Neural crest cell (in vitro differentiated cells): ENCODE data around the gene WRNIP1. TPM values are rescaled to one million over a fixed set of nuclear protein-coding genes. Genes with fewer than 3 reads are reported as not detected.

ENCODE experiments used
- DNase-seq: peaks from one replicate; pipeline ENCODE4 v3.0.0; 2021; ENCODE audit warnings: low read depth, mixed read lengths, low spot score
- H3K27ac Mint-ChIP-seq: one replicate; pipeline ENCODE4 v1.8.0; 2021; ENCODE audit warnings: mild to moderate bottlenecking, mixed read lengths; ENCODE audit not compliant: unreplicated experiment
- H3K27me3 Mint-ChIP-seq: 2 replicates; pipeline ENCODE4 v1.8.0; 2021; ENCODE audit warnings: low read depth, mild to moderate bottlenecking, mixed read lengths
- H3K36me3 Mint-ChIP-seq: 2 replicates; pipeline ENCODE4 v1.8.0; 2021; ENCODE audit warnings: low read depth, mild to moderate bottlenecking, mixed read lengths
- H3K4me1 Mint-ChIP-seq: 2 replicates; pipeline ENCODE4 v1.8.0; 2021; ENCODE audit warnings: mixed read lengths
- H3K4me3 Mint-ChIP-seq: one replicate; pipeline ENCODE4 v1.8.0; 2021; ENCODE audit warnings: mild to moderate bottlenecking, mixed read lengths
- H3K9me3 Mint-ChIP-seq: 2 replicates; pipeline ENCODE4 v1.8.0; 2021; ENCODE audit warnings: mixed read lengths
- total RNA-seq: library from RNA; stranded (reverse); gene quantifications from 2 replicates; pipeline ENCODE4 v1.2.1, GENCODE V29; 2021
- TF ChIP-seq, protein P1 (sequence below): fragments of 200-600 bp; sonication (generic); conservative IDR thresholded peaks from 2 replicates; pipeline ENCODE4 v1.5.0; 2021; ENCODE audit warnings: antibody characterized with exemption, mild to moderate bottlenecking

Gene WRNIP1
- total RNA-seq, 1 donor from 2014 or later: 46.2 TPM

DNA sequence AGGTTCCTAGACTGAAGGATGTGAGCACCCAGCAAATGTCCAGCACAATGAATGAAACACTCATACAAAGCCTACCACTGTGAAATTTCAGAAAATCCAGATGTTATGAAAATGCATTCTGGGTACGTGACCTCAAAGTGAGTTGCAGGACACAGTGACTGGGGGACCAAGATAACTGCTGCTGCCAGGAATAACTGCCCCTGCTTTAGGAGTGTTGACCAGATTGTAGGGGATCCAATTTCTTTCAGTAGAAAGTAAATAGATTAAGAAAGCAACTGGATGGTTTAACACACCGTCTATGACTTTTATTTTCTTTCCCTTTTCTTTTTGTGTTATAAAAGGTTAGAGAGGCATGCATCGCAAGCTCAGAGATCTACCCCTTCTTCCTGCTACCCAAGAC is 44.0 kb upstream of the WRNIP1 start:
- Mint-ChIP-seq H3K36me3 (peaks cover 3% of the 10 kb centered on the region), H3K27ac (no peak overlapping the region), H3K9me3 (peaks cover 6% of the 10 kb centered on the region), H3K4me3 (no peak overlapping the region), H3K4me1 (no peaks in the 10 kb centered on the region), H3K27me3 (no peaks in the 10 kb centered on the region)
- DNase-seq: no peak
- TF ChIP-seq, protein P1, sequence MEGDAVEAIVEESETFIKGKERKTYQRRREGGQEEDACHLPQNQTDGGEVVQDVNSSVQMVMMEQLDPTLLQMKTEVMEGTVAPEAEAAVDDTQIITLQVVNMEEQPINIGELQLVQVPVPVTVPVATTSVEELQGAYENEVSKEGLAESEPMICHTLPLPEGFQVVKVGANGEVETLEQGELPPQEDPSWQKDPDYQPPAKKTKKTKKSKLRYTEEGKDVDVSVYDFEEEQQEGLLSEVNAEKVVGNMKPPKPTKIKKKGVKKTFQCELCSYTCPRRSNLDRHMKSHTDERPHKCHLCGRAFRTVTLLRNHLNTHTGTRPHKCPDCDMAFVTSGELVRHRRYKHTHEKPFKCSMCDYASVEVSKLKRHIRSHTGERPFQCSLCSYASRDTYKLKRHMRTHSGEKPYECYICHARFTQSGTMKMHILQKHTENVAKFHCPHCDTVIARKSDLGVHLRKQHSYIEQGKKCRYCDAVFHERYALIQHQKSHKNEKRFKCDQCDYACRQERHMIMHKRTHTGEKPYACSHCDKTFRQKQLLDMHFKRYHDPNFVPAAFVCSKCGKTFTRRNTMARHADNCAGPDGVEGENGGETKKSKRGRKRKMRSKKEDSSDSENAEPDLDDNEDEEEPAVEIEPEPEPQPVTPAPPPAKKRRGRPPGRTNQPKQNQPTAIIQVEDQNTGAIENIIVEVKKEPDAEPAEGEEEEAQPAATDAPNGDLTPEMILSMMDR: no peak

DNA sequence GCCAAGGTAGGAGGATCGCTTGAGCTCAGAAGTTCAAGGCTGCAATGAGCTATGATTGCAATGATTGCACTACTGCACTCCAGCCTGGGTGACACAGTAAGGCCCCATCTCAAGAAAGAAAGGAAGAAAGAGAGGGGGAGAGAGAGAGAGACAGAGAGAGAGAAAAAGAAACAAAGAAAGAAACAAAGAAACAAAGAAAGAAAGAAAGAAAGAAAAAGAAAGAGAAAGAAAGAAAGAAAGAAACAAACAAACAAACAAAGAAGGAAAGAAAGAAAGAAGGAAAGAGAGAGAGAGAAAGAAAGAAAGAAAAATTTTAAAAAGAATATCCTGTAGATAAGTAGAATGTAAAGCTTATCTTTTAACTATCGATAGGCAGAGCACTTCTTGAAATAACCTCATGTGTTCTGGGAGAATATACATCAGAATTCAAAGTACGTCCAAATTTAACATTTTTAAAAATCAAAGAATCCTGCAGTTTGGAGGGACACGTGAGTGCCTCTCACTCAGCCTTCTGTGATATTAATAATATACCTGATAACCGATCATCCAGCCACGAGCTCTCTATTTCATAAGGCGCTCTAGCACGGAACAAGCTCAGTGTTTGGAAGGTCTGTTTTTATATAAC is 39.7 kb upstream of the WRNIP1 start:
- DNase-seq: no peak
- Mint-ChIP-seq H3K27ac (no peak overlapping the region), H3K9me3 (peaks cover 6% of the 10 kb centered on the region)

DNA sequence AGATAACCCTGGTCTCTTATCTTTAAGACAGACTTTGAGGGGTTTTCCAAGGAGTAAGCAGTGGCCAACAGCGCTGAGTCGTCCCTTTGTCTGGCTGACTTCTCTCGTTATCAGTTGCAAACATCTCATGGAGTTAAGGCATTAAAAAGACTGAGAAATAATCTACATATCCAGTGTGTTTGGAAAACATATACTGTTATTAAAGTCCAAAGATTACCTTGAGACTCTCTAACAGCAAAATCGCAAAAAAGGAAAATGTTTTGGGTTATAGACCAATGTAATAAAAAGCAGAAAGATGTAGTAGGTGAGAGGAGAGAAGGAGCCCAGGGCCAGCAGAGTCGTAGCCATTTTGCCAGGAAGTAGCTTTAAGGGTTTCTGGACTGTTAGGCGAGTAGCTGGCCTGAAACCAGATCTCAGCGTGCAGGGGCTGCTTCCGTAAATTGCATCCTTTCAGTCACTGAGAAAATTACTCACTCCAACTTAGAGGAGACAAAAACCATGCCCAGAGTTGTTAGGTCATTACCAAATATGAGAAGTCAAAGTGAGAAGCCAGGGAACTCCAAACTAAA is 39.1 kb upstream of the WRNIP1 start:
- Mint-ChIP-seq H3K27me3 (no peaks in the 10 kb centered on the region), H3K36me3 (peaks cover 3% of the 10 kb centered on the region), H3K9me3 (peaks cover 6% of the 10 kb centered on the region), H3K4me3 (no peak overlapping the region), H3K4me1 (peaks cover 4% of the 10 kb centered on the region), H3K27ac (no peak overlapping the region)
- TF ChIP-seq, protein P1: no peak
- no peak for DNase-seq

More for the DNA sequence above, 39.7 kb upstream of the WRNIP1 start:
- H3K27me3 Mint-ChIP-seq: no peaks in the 10 kb centered on the region
- TF ChIP-seq, protein P1: no peak
- H3K4me3 Mint-ChIP-seq: no peak overlapping the region
- peaks cover 3% of the 10 kb centered on the region for H3K36me3 Mint-ChIP-seq
- peaks cover 4% of the 10 kb centered on the region for H3K4me1 Mint-ChIP-seq

DNA sequence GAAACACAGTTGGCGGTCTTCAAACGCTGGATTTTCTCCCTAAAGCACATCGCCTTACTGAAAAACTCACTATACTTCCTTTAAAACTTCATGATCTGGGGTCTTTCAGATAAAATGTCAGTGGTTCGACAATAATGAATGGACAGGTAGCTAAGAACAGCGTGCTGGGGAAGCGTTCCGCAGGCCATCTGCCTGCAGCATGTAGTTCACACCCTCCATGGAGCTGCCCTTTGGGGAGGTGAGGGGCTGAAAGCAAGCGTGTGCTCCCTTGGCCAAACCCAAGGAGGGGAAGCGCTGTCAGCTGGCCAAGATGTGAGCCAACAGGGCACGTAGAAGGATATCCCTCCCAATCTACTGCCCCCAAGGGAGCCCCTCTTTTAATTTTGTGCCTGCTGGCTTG is 35.3 kb upstream of the WRNIP1 start:
- Mint-ChIP-seq H3K4me3 (no peak overlapping the region), H3K27me3 (no peaks in the 10 kb centered on the region), H3K9me3 (no peaks in the 10 kb centered on the region), H3K4me1 (peaks cover 9% of the 10 kb centered on the region), H3K27ac (no peak overlapping the region), H3K36me3 (no peaks in the 10 kb centered on the region)
- TF ChIP-seq, protein P1: no peak
- DNase-seq: no peak

DNA sequence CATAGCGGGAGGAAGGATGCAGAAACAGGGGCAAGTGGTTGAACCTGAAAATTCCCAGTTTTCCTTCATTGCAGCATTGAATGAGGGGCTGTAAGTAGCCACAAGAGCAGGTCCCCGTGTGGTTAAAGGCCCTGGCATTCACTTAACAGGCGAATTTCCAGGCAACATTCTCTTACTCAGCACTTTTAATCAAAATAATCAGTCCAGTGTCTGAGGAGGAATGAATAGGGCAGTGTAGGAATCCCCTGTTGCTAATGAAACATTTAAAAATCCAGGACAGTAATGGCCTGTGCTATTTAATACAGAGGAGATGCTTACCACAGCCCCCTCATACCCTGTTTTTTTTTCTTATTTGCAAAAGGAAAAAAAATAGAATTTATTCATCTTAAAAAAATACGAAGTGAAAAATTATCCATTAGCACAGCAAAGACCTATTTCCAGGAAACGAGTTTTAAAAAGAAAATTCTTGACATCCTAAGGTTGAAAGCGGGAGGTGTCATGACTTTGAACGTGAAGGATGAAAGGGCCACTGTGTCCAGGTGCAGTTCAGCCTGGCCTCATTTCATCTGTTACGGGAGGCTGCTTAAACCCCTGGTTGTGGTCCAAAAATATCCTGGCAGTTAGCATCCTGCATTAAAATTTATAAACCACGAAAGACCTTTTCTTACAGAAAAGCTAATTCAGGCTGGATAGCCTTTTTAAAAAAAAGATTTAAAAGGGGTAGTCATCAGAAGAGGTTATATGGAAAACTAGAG is 34.7 kb upstream of the WRNIP1 start:
- Mint-ChIP-seq H3K36me3 (no peaks in the 10 kb centered on the region), H3K27ac (no peak overlapping the region), H3K9me3 (no peaks in the 10 kb centered on the region), H3K4me1 (peaks cover 9% of the 10 kb centered on the region), H3K27me3 (no peaks in the 10 kb centered on the region), H3K4me3 (no peak overlapping the region)
- TF ChIP-seq, protein P1: no peak
- no peak for DNase-seq
